HG03521 (cell line): ENCODE data around the gene ST6GAL2.

Experiments used
- ATAC-seq: cut with Tn5 transposase; IDR thresholded peaks from one replicate; pipeline ENCODE4 v1.9.1; 2021; ENCODE audit warnings: mild to moderate bottlenecking, moderate library complexity; ENCODE audit not compliant: unreplicated experiment

The ST6GAL2 gene

DNA sequence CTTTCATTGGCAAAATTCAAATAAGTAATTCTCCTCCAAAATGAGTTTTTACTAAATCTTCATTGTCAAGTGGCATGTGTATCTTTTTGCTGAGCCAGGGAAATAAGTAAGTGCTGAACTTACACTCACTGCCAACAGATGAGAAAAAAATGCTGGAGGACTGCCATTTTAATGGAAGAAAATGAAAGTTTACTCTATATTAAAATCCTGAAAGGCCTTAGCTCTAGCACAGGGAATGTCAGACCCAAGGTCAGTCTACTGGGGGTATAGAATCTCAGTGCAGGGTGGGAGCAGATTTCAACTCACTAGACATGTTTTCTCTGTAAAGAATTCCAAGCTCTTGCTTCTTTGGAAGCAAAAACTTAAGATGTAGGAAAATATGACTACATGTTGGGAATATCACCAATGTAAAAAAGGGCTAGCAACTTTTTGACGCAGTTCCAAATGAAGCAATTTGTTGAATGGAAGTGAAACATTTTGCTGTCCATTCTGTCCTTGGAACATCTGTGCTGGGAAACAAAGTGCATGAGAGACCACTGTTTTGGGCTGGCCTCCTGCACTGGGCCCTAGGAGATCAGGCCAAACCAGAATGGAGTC lies 127.0 kb downstream of the ST6GAL2 start:
- ATAC-seq: no peak
